Ishikawa (cell line): Measurements from ENCODE around the gene NUDC.

ENCODE experiments used
- CEBPB ChIP-seq: IDR thresholded peaks from 2 replicates; pipeline ENCODE4 v1.6.1; 2012
- EGR1 ChIP-seq: IDR thresholded peaks from 2 replicates; pipeline ENCODE4 v1.6.1; 2012
- EP300 ChIP-seq: IDR thresholded peaks from 2 replicates; pipeline ENCODE4 v1.6.1; 2012; ENCODE audit warnings: borderline replicate concordance
- MAX ChIP-seq: IDR thresholded peaks from 2 replicates; pipeline ENCODE4 v1.6.1; 2012
- REST ChIP-seq: IDR thresholded peaks from 2 replicates; pipeline ENCODE4 v1.6.1; 2012; ENCODE audit warnings: low read depth, mild to moderate bottlenecking
- TAF1 ChIP-seq: IDR thresholded peaks from 2 replicates; pipeline ENCODE4 v1.6.1; 2012; ENCODE audit warnings: low read depth, mild to moderate bottlenecking
- TCF12 ChIP-seq: IDR thresholded peaks from 2 replicates; pipeline ENCODE4 v1.6.1; 2012; ENCODE audit warnings: low read depth
- TEAD4 ChIP-seq: IDR thresholded peaks from 2 replicates; pipeline ENCODE4 v1.6.1; 2012
- ZBTB7A ChIP-seq: IDR thresholded peaks from 2 replicates; pipeline ENCODE4 v1.6.1; 2012; ENCODE audit warnings: low read depth

- TF ChIP-seq TAF1 (no peak), EP300 (no peak), ZBTB7A (no peak), MAX (no peak), EGR1 (no peak), REST (no peak), TCF12 (no peak), TEAD4 (no peak), CEBPB (no peak)
These were observed 55.3 kb downstream of the NUDC start for GRCh38 chr1:26976621-26977510.
